Measurements from ENCODE around the gene POLR1H. TPM values are rescaled to one million over a fixed set of nuclear protein-coding genes. Genes with fewer than 3 reads are reported as not detected.
A peak's percentile ranks its signal among the peaks of the same experiment; 100 is the strongest.

POLR1H gene
- total RNA-seq, 1 donor from 2014 or later = 87.0 TPM

- no peak for DNase-seq
- H3K4me1 Mint-ChIP-seq = peaks cover 45% of the 10 kb centered on the region
- H3K27me3 Mint-ChIP-seq = peaks cover 24% of the 10 kb centered on the region
- intact Hi-C loops (cut with micrococcal nuclease) = loop anchor here (1.0 to 10.0 kb wide), 7 partner anchors 35 to 547 kb away; partner anchors contain the start of genes GNL1, HLA-F, MRPS18B and PPP1R10
- peak overlapping the region; percentile 93 for H3K4me3 Mint-ChIP-seq
- no peaks in the 10 kb centered on the region for H3K9me3 Mint-ChIP-seq
- peak overlapping the region; percentile 99 for H3K27ac Mint-ChIP-seq
- H3K36me3 Mint-ChIP-seq (ENCODE audit: low read depth) = peaks cover 63% of the 10 kb centered on the region
Observed at GRCh38 chr6:30067460-30068139, 6.5 kb downstream of the POLR1H start.

- peaks cover 58% of the 10 kb centered on the region for H3K27me3 Mint-ChIP-seq
- peaks cover 46% of the 10 kb centered on the region for H3K36me3 Mint-ChIP-seq (ENCODE audit: low read depth)
- no peak overlapping the region for H3K27ac Mint-ChIP-seq
- H3K9me3 Mint-ChIP-seq = no peaks in the 10 kb centered on the region
- peak; percentile 68 for DNase-seq
- no peak overlapping the region for H3K4me3 Mint-ChIP-seq
- peaks cover 41% of the 10 kb centered on the region for H3K4me1 Mint-ChIP-seq
- intact Hi-C loops (cut with micrococcal nuclease) = no loop called here
Observed at GRCh38 chr6:30071081-30071818, 10.2 kb downstream of the POLR1H start.

- no peak overlapping the region for H3K27ac Mint-ChIP-seq
- intact Hi-C loops (cut with micrococcal nuclease) = no loop called here
- H3K27me3 Mint-ChIP-seq = peaks cover 63% of the 10 kb centered on the region
- DNase-seq = peak; percentile 64
- no peaks in the 10 kb centered on the region for H3K9me3 Mint-ChIP-seq
- H3K36me3 Mint-ChIP-seq (ENCODE audit: low read depth) = peaks cover 44% of the 10 kb centered on the region
- peaks cover 42% of the 10 kb centered on the region for H3K4me1 Mint-ChIP-seq
- H3K4me3 Mint-ChIP-seq = no peak overlapping the region
Observed at GRCh38 chr6:30071858-30072257, 10.8 kb downstream of the POLR1H start.

GRCh38 chr6:30073489-30074235, 12.6 kb downstream of the POLR1H start:
- intact Hi-C loops (cut with micrococcal nuclease) = no loop called here
- DNase-seq = peak; percentile 55
- Mint-ChIP-seq H3K36me3 (ENCODE audit: low read depth) (peaks cover 30% of the 10 kb centered on the region), H3K4me3 (peak overlapping the region; percentile 18), H3K4me1 (peaks cover 35% of the 10 kb centered on the region), H3K27ac (no peak overlapping the region), H3K9me3 (no peaks in the 10 kb centered on the region), H3K27me3 (peaks cover 71% of the 10 kb centered on the region)

GRCh38 chr6:30074331-30075093, 13.4 kb downstream of the POLR1H start:
- peaks cover 34% of the 10 kb centered on the region for H3K4me1 Mint-ChIP-seq
- peak; percentile 58 for DNase-seq
- H3K9me3 Mint-ChIP-seq = no peaks in the 10 kb centered on the region
- intact Hi-C loops (cut with micrococcal nuclease) = no loop called here
- H3K4me3 Mint-ChIP-seq = peak overlapping the region; percentile 59
- H3K36me3 Mint-ChIP-seq (ENCODE audit: low read depth) = peaks cover 25% of the 10 kb centered on the region
- no peak overlapping the region for H3K27ac Mint-ChIP-seq
- peaks cover 79% of the 10 kb centered on the region for H3K27me3 Mint-ChIP-seq

- Mint-ChIP-seq H3K36me3 (ENCODE audit: low read depth) (peaks cover 18% of the 10 kb centered on the region), H3K27ac (no peak within 1 kb of the TSS), H3K4me3 (peak within 1 kb of the TSS; percentile 59), H3K27me3 (peaks cover 82% of the 10 kb centered on the region), H3K4me1 (peaks cover 34% of the 10 kb centered on the region), H3K9me3 (no peaks in the 10 kb centered on the region)
- DNase-seq = peak; percentile 67
- intact Hi-C loops (cut with micrococcal nuclease) = no loop called here
Observed at GRCh38 chr6:30075094-30075789, 14.2 kb downstream of the POLR1H start, which contains the start of gene RNF39. RNF39 (minus strand) TSS chr6:30075769; CDS start chr6:30075585, 184 bp downstream.

- intact Hi-C loops (cut with micrococcal nuclease) = loop anchor here (2.0 kb wide), 1 partner anchor 27 kb away; no protein-coding TSS in a partner anchor
- H3K36me3 Mint-ChIP-seq (ENCODE audit: low read depth) = peaks cover 11% of the 10 kb centered on the region
- no peak overlapping the region for H3K27ac Mint-ChIP-seq
- H3K4me1 Mint-ChIP-seq = peaks cover 29% of the 10 kb centered on the region
- H3K27me3 Mint-ChIP-seq = peaks cover 77% of the 10 kb centered on the region
- peak; percentile 68 for DNase-seq
- H3K9me3 Mint-ChIP-seq = no peaks in the 10 kb centered on the region
- H3K4me3 Mint-ChIP-seq = peak overlapping the region; percentile 24
Observed at GRCh38 chr6:30075790-30076732, 15.0 kb downstream of the POLR1H start.

- intact Hi-C loops (cut with micrococcal nuclease) = loop anchor here (2.0 kb wide), 1 partner anchor 26 kb away; no protein-coding TSS in a partner anchor
- Mint-ChIP-seq H3K27ac (no peak overlapping the region), H3K4me1 (peaks cover 25% of the 10 kb centered on the region), H3K9me3 (no peaks in the 10 kb centered on the region), H3K27me3 (peaks cover 70% of the 10 kb centered on the region), H3K36me3 (ENCODE audit: low read depth) (peaks cover 6% of the 10 kb centered on the region), H3K4me3 (peak overlapping the region; percentile 19)
- DNase-seq = peak; percentile 67
Observed at GRCh38 chr6:30077218-30077617, 16.2 kb downstream of the POLR1H start.

GRCh38 chr6:30087876-30088275, 26.8 kb downstream of the POLR1H start:
- no peaks in the 10 kb centered on the region for H3K36me3 Mint-ChIP-seq (ENCODE audit: low read depth)
- no peak for DNase-seq
- no peak overlapping the region for H3K4me3 Mint-ChIP-seq
- H3K27me3 Mint-ChIP-seq = peaks cover 55% of the 10 kb centered on the region
- H3K27ac Mint-ChIP-seq = no peak overlapping the region
- H3K9me3 Mint-ChIP-seq = no peaks in the 10 kb centered on the region
- H3K4me1 Mint-ChIP-seq = no peaks in the 10 kb centered on the region
- intact Hi-C loops (cut with micrococcal nuclease) = no loop called here

GRCh38 chr6:30091577-30092381, 30.7 kb downstream of the POLR1H start:
- intact Hi-C loops (cut with micrococcal nuclease) = no loop called here
- no peaks in the 10 kb centered on the region for H3K9me3 Mint-ChIP-seq
- H3K27me3 Mint-ChIP-seq = peaks cover 69% of the 10 kb centered on the region
- H3K36me3 Mint-ChIP-seq (ENCODE audit: low read depth) = no peaks in the 10 kb centered on the region
- H3K4me1 Mint-ChIP-seq = no peaks in the 10 kb centered on the region
- no peak overlapping the region for H3K27ac Mint-ChIP-seq
- no peak overlapping the region for H3K4me3 Mint-ChIP-seq
- DNase-seq = no peak

- intact Hi-C loops (cut with micrococcal nuclease) = no loop called here
- H3K27ac Mint-ChIP-seq = no peak overlapping the region
- DNase-seq = no peak
- H3K9me3 Mint-ChIP-seq = no peaks in the 10 kb centered on the region
- H3K36me3 Mint-ChIP-seq (ENCODE audit: low read depth) = no peaks in the 10 kb centered on the region
- peaks cover 4% of the 10 kb centered on the region for H3K4me1 Mint-ChIP-seq
- H3K4me3 Mint-ChIP-seq = no peak overlapping the region
- H3K27me3 Mint-ChIP-seq = peaks cover 72% of the 10 kb centered on the region
Observed at GRCh38 chr6:30092852-30093543, 31.9 kb downstream of the POLR1H start.

Measured in activated CD4-positive, alpha-beta T cell treated with anti-CD3 and anti-CD28 coated beads, Interleukin-2, amount 10 ng/mL, durations not matched to agents 24 days and 14 days (primary cell).